Hepatocyte (in vitro differentiated cells): ENCODE results near the gene P2RX1.
"Not testable (repeated sequence)": the region's sequence is repeated elsewhere in the genome, so short reads cannot be mapped to it uniquely, and the experiment has no call there.

Experiments used
- EZH2 ChIP-seq: fragments of 200-600 bp; sonication (generic); IDR thresholded peaks from 2 replicates; pipeline ENCODE4 v1.6.1; 2016; ENCODE audit warnings: antibody characterized with exemption, mild to moderate bottlenecking, borderline replicate concordance
- TF ChIP-seq, protein P1 (sequence below): fragments of 200-600 bp; sonication (generic); IDR thresholded peaks from 2 replicates; pipeline ENCODE4 v1.5.1; 2016; ENCODE audit warnings: antibody characterized with exemption, mild to moderate bottlenecking; ENCODE audit not compliant: poor library complexity

DNA sequence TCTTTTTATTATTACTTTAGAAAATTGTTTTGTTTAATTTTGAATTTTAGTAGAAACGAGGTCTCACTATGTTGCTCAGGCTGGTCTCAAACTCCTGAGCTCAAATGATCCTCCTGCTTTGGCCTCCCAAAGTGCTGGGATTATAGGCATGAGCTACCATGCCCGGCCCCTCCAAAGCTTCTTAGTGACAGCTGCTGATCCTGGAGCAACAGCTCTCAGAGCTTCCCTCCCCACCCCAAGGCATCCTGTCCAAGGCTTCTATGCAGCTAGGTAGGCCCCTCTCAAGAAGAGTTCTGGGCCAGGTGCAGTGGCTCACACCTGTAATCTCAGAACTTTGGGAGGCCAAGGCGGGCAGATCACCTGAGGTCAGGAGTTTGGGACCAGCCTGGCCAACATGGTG is 32.3 kb upstream of the P2RX1 start:
- TF ChIP-seq, protein P1, sequence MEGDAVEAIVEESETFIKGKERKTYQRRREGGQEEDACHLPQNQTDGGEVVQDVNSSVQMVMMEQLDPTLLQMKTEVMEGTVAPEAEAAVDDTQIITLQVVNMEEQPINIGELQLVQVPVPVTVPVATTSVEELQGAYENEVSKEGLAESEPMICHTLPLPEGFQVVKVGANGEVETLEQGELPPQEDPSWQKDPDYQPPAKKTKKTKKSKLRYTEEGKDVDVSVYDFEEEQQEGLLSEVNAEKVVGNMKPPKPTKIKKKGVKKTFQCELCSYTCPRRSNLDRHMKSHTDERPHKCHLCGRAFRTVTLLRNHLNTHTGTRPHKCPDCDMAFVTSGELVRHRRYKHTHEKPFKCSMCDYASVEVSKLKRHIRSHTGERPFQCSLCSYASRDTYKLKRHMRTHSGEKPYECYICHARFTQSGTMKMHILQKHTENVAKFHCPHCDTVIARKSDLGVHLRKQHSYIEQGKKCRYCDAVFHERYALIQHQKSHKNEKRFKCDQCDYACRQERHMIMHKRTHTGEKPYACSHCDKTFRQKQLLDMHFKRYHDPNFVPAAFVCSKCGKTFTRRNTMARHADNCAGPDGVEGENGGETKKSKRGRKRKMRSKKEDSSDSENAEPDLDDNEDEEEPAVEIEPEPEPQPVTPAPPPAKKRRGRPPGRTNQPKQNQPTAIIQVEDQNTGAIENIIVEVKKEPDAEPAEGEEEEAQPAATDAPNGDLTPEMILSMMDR = not testable (repeated sequence)
- TF ChIP-seq EZH2 = not testable (repeated sequence)
